ENCODE results near the gene BRINP3. TPM values are rescaled to one million over a fixed set of nuclear protein-coding genes. Genes with fewer than 3 reads are reported as not detected.

BRINP3 gene
- total and polyA plus RNA-seq, 9 of the 15 experiments (the other 6 are each of a cell fraction or from before 2014, with no cell fraction given) = 0.09 to 0.75 (median 0.19) TPM; not detected in 1

DNA sequence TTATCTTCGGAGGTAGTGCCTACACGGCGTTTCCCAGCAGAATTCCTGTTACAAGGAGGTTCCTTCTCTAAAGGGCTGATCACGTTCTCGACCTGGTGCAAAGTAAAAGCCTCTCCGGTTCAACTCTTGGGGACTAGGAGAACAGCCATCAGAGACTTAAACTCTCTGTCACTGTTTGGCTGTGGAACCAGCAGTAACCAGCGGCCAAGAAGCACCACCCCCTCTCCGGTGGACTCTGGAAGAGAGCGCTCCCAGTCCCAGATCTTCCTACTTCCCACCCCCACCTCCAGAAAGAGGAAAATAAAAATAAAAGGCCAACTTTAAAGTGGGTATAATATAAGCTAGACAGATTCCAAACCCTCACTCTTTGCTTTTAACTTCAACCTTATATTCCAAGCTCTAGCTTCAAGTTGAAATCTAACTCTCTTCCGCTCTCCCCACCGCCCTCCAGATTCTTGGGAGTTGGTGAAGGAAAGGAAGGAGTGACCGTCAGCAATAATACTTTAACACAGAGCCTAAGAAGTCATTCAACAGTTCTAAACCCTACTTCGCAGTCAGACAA is 2.9 kb downstream of the BRINP3 start:
- in situ Hi-C loops (cut with MboI) (no loop called here), intact Hi-C loops (cut with micrococcal nuclease) (no loop called here)
- Histone ChIP-seq H3K9me3 (replicated peaks; ENCODE audit: control insufficient read depth, insufficient read depth, low read depth, low read length) (no peaks in the 10 kb centered on the region), H3K27ac (ENCODE audit: extremely low read depth, low read depth, low read length) (no peak overlapping the region), H3K9me1 (ENCODE audit: control insufficient read depth, insufficient read depth, low read length) (no peaks in the 10 kb centered on the region), H3K4me2 (ENCODE audit: insufficient read depth, low read length) (no peak overlapping the region), H3K36me3 (ENCODE audit: control insufficient read depth, insufficient read depth, low read length) (no peaks in the 10 kb centered on the region), H3K4me1 (replicated peaks in 1 of 2; ENCODE audit: control insufficient read depth in 2 of 2, insufficient read depth in 2 of 2, low read length in 2 of 2) (no peaks in the 10 kb centered on the region), H3K79me2 (ENCODE audit: control insufficient read depth, insufficient read depth, low read length) (no peaks in the 10 kb centered on the region), H2AFZ (ENCODE audit: low read depth, low read length) (no peak overlapping the region), H3K4me3 (no peak overlapping the region), H3K27me3 (ENCODE audit: control insufficient read depth in 2 of 2, insufficient read depth in 2 of 2, low read length in 2 of 2) (no peaks in the 10 kb centered on the region), H3K9ac (ENCODE audit: insufficient read depth in 1 of 2, low read depth in 2 of 2, low read length in 2 of 2) (no peak overlapping the region), H4K20me1 (replicated peaks; ENCODE audit: control insufficient read depth, insufficient read depth, low read length) (no peaks in the 10 kb centered on the region)
- DNase-seq (ENCODE audit: extremely low read depth in 1 of 4, low spot score in 3 of 4) (no peak), ATAC-seq (peak; percentile 53; the same call in 1 of the 3 replicates), FAIRE-seq (no peak)
- no TSS peak for BruUV-seq (replicated peaks)
- 2% methylated on average over 13 of the region's 13 CpGs for WGBS (ENCODE audit: insufficient coverage, low coverage, missing lambda C conversion rate)
- ChIA-PET CTCF (ENCODE audit: low intra/inter-chr PET ratio) (no interaction called here), POLR2A (no interaction called here)
- TF ChIP-seq RBM15 (IDR thresholded peaks at IDR 0.05; ENCODE audit: insufficient read depth, low read length) (no peak), PCBP1 (IDR thresholded peaks at IDR 0.05; ENCODE audit: low read depth, low read length, poor library complexity, severe bottlenecking) (no peak), SUPT5H (IDR thresholded peaks at IDR 0.05) (no peak), MED1 (CRISPR knock-in tag; IDR thresholded peaks at IDR 0.05; ENCODE audit: borderline replicate concordance) (no peak), SNRNP70 (optimal IDR thresholded peaks at IDR 0.05; ENCODE audit: low read depth, low read length) (no peak), ZZZ3 (IDR thresholded peaks at IDR 0.05) (no peak), ZNF133 (CRISPR knock-in tag; IDR thresholded peaks at IDR 0.05) (no peak), ZNF217 (CRISPR knock-in tag; IDR thresholded peaks at IDR 0.05) (no peak), EZH2 (IDR thresholded peaks at IDR 0.05; ENCODE audit: borderline replicate concordance, low read depth, low read length) (no peak), SIN3B (IDR thresholded peaks at IDR 0.05; ENCODE audit: low read depth) (no peak), TCFL5 (CRISPR knock-in tag; conservative IDR thresholded peaks at IDR 0.05) (no peak), YBX1 (IDR thresholded peaks at IDR 0.05) (no peak)
- TF ChIP-seq, protein P1, sequence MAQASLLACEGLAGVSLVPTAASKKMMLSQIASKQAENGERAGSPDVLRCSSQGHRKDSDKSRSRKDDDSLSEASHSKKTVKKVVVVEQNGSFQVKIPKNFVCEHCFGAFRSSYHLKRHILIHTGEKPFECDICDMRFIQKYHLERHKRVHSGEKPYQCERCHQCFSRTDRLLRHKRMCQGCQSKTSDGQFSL (CRISPR knock-in tag; IDR thresholded peaks at IDR 0.05) = no peak
- TF ChIP-seq, protein P1 (tag; IDR thresholded peaks at IDR 0.05) = no peak
- TF ChIP-seq, protein P2, sequence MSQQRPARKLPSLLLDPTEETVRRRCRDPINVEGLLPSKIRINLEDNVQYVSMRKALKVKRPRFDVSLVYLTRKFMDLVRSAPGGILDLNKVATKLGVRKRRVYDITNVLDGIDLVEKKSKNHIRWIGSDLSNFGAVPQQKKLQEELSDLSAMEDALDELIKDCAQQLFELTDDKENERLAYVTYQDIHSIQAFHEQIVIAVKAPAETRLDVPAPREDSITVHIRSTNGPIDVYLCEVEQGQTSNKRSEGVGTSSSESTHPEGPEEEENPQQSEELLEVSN (IDR thresholded peaks at IDR 0.05; ENCODE audit: borderline replicate concordance in 1 of 2, extremely low read depth in 1 of 2, insufficient read depth in 1 of 2, insufficient read length in 1 of 2, low read depth in 1 of 2, low read length in 1 of 2, poor library complexity in 1 of 2, severe bottlenecking in 1 of 2) = no peak
- TF ChIP-seq, protein P3, sequence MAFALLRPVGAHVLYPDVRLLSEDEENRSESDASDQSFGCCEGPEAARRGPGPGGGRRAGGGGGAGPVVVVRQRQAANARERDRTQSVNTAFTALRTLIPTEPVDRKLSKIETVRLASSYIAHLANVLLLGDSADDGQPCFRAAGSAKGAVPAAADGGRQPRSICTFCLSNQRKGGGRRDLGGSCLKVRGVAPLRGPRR (CRISPR knock-in tag; IDR thresholded peaks at IDR 0.05) = no peak
- TF ChIP-seq, protein P4, sequence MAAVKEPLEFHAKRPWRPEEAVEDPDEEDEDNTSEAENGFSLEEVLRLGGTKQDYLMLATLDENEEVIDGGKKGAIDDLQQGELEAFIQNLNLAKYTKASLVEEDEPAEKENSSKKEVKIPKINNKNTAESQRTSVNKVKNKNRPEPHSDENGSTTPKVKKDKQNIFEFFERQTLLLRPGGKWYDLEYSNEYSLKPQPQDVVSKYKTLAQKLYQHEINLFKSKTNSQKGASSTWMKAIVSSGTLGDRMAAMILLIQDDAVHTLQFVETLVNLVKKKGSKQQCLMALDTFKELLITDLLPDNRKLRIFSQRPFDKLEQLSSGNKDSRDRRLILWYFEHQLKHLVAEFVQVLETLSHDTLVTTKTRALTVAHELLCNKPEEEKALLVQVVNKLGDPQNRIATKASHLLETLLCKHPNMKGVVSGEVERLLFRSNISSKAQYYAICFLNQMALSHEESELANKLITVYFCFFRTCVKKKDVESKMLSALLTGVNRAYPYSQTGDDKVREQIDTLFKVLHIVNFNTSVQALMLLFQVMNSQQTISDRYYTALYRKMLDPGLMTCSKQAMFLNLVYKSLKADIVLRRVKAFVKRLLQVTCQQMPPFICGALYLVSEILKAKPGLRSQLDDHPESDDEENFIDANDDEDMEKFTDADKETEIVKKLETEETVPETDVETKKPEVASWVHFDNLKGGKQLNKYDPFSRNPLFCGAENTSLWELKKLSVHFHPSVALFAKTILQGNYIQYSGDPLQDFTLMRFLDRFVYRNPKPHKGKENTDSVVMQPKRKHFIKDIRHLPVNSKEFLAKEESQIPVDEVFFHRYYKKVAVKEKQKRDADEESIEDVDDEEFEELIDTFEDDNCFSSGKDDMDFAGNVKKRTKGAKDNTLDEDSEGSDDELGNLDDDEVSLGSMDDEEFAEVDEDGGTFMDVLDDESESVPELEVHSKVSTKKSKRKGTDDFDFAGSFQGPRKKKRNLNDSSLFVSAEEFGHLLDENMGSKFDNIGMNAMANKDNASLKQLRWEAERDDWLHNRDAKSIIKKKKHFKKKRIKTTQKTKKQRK (IDR thresholded peaks at IDR 0.05; ENCODE audit: borderline replicate concordance, low read depth, low read length) = no peak
